ENCODE results near the gene CD99. TPM values are rescaled to one million over a fixed set of nuclear protein-coding genes. Genes with fewer than 3 reads are reported as not detected.
"Not testable (repeated sequence)": the region's sequence is repeated elsewhere in the genome, so short reads cannot be mapped to it uniquely, and the experiment has no call there.

Gene CD99
- total and polyA plus RNA-seq, 4 donors: 118 to 266 (median 189) TPM

GRCh38 chrX:2761246-2761645 lies 70.2 kb downstream of the CD99 start:
- Histone ChIP-seq H3K9me3 (ENCODE audit: control insufficient read depth in 4 of 4, insufficient read depth in 3 of 4, low read length in 3 of 4) (no peaks in the 10 kb centered on the region), H3K4me3 (no peak overlapping the region), H3K27me3 (ENCODE audit: control insufficient read depth in 3 of 3, insufficient read depth in 3 of 3, low read length in 2 of 3) (peaks cover 0 to 9% (median 0%) of the 10 kb centered on the region in 3 donors), H3K9ac (ENCODE audit: insufficient read depth in 1 of 2, low read length in 2 of 2) (no peak overlapping the region), H3K27ac (ENCODE audit: low read depth in 1 of 2, low read length in 1 of 2) (no peak overlapping the region), H3K4me1 (ENCODE audit: control insufficient read depth in 5 of 5, insufficient read depth in 5 of 5, low read length in 5 of 5) (no peaks in the 10 kb centered on the region), H3K36me3 (ENCODE audit: control insufficient read depth in 4 of 4, insufficient read depth in 4 of 4, low read length in 4 of 4) (no peaks in the 10 kb centered on the region)
- DNase-seq (no peak), ATAC-seq (ENCODE audit: insufficient read depth, low FRiP score) (no peak)
- WGBS, 2 donors: 76 to 80% methylated on average over 2 of the region's 2 CpGs
- TF ChIP-seq CTCF (IDR thresholded peaks at IDR 0.05; ENCODE audit: control extremely low read depth, extremely low read depth): no peak

- not testable (repeated sequence) for H3K4me3 ChIP-seq; DNase-seq; H3K27ac ChIP-seq (ENCODE audit: low read depth in 1 of 2, low read length in 1 of 2); H3K4me1 ChIP-seq (ENCODE audit: control insufficient read depth in 5 of 5, insufficient read depth in 5 of 5, low read length in 5 of 5); H3K36me3 ChIP-seq (ENCODE audit: control insufficient read depth in 4 of 4, insufficient read depth in 4 of 4, low read length in 4 of 4); H3K27me3 ChIP-seq (ENCODE audit: control insufficient read depth in 3 of 3, insufficient read depth in 3 of 3, low read length in 2 of 3); H3K9ac ChIP-seq (ENCODE audit: insufficient read depth in 1 of 2, low read length in 2 of 2); H3K9me3 ChIP-seq (ENCODE audit: control insufficient read depth in 4 of 4, insufficient read depth in 3 of 4, low read length in 3 of 4); ATAC-seq (ENCODE audit: insufficient read depth, low FRiP score)
- WGBS, 2 donors: 63 to 76% methylated on average over 4 of the region's 4 CpGs
Measured at GRCh38 chrX:2762671-2763070, 71.6 kb downstream of the CD99 start.

- H3K27ac ChIP-seq (ENCODE audit: low read depth in 1 of 2, low read length in 1 of 2); H3K4me1 ChIP-seq (ENCODE audit: control insufficient read depth in 5 of 5, insufficient read depth in 5 of 5, low read length in 5 of 5); H3K4me3 ChIP-seq; H3K9ac ChIP-seq (ENCODE audit: insufficient read depth in 1 of 2, low read length in 2 of 2); H3K9me3 ChIP-seq (ENCODE audit: control insufficient read depth in 4 of 4, insufficient read depth in 3 of 4, low read length in 3 of 4); H3K36me3 ChIP-seq (ENCODE audit: control insufficient read depth in 4 of 4, insufficient read depth in 4 of 4, low read length in 4 of 4); ATAC-seq (ENCODE audit: insufficient read depth, low FRiP score): not testable (repeated sequence)
- WGBS, 2 donors: 84 to 85% methylated on average over 19 of the region's 19 CpGs
- DNase-seq: peak in 1 of 3 donors; percentile 10
- H3K27me3 ChIP-seq (ENCODE audit: control insufficient read depth in 3 of 3, insufficient read depth in 3 of 3, low read length in 2 of 3): peaks cover 0 to 15% (median 0%) of the 10 kb centered on the region in 3 donors
Measured at GRCh38 chrX:2764766-2765548, 73.9 kb downstream of the CD99 start.

- 81 to 86% methylated on average over 5 of the region's 5 CpGs for whole genome bisulfite sequencing, 2 donors
- ATAC-seq (ENCODE audit: insufficient read depth, low FRiP score) (no peak), DNase-seq (no peak)
Measured at GRCh38 chrX:2765549-2765830, 74.4 kb downstream of the CD99 start.

More at GRCh38 chrX:2765549-2765830, 74.4 kb downstream of the CD99 start:
- Histone ChIP-seq H3K27ac (ENCODE audit: low read depth in 1 of 2, low read length in 1 of 2) (no peak overlapping the region), H3K27me3 (ENCODE audit: control insufficient read depth in 3 of 3, insufficient read depth in 3 of 3, low read length in 2 of 3) (peaks cover 0 to 15% (median 0%) of the 10 kb centered on the region in 3 donors), H3K4me1 (ENCODE audit: control insufficient read depth in 5 of 5, insufficient read depth in 5 of 5, low read length in 5 of 5) (no peaks in the 10 kb centered on the region), H3K4me3 (no peak overlapping the region), H3K9me3 (ENCODE audit: control insufficient read depth in 4 of 4, insufficient read depth in 3 of 4, low read length in 3 of 4) (peaks cover 0 to 3% (median 0%) of the 10 kb centered on the region in 4 donors), H3K9ac (ENCODE audit: insufficient read depth in 1 of 2, low read length in 2 of 2) (no peak overlapping the region), H3K36me3 (ENCODE audit: control insufficient read depth in 4 of 4, insufficient read depth in 4 of 4, low read length in 4 of 4) (no peaks in the 10 kb centered on the region)
- TF ChIP-seq CTCF (IDR thresholded peaks at IDR 0.05; ENCODE audit: control extremely low read depth, extremely low read depth): no peak

Measured in lung (tissue), 12 donors.